ENCODE results near the gene FBLN2. TPM values are rescaled to one million over a fixed set of nuclear protein-coding genes. Genes with fewer than 3 reads are reported as not detected.

Gene FBLN2
- total and polyA plus RNA-seq, 10 of the 15 experiments (the other 5 are each of a cell fraction or from before 2014, with no cell fraction given), result 0.03 to 0.41 (median 0.12) TPM; not detected in 2

DNA sequence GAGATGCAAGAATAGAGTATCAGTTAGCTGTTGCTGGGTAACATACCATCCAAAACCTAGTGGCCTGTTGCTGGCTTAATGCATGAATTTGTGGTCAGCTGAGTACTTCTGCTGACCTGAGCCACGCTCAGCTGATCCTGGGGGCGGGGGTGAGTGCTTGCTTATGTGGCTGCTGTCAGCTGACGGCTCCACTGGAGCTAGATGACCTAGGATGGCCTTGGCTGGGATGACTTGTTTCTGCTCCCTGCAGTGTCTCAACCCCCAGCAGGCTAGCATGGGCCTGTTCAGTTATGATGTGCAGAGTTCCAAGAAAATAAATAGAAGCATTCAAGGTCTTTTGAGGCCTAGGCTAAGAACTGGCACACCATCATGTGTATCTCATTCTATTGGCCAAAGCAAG, 63.9 kb downstream of the FBLN2 start:
- Histone ChIP-seq H3K27ac (ENCODE audit: control insufficient read depth, insufficient read depth) (no peak overlapping the region), H4K20me1 (ENCODE audit: control insufficient read depth, insufficient read depth) (no peaks in the 10 kb centered on the region), H3K9ac (ENCODE audit: control insufficient read depth, insufficient read depth, low read length) (no peak overlapping the region), H3K36me3 (ENCODE audit: control insufficient read depth in 2 of 2, insufficient read depth in 2 of 2, low read length in 1 of 2) (no peaks in the 10 kb centered on the region), H3K4me3 (no peak overlapping the region), H3K79me2 (ENCODE audit: control insufficient read depth, insufficient read depth, low read length) (no peaks in the 10 kb centered on the region), H3K4me1 (ENCODE audit: control insufficient read depth, insufficient read depth, low read length) (no peaks in the 10 kb centered on the region), H3K27me3 (replicated peaks in 1 of 2; ENCODE audit: control insufficient read depth in 2 of 2, insufficient read depth in 2 of 2, low read length in 1 of 2) (peaks cover 0 to under 1% of the 10 kb centered on the region in 2 experiments; a peak in 1 of 4 replicates), H3K9me3 (replicated peaks; ENCODE audit: control insufficient read depth, insufficient read depth, low read length) (no peaks in the 10 kb centered on the region), H3K4me2 (ENCODE audit: control insufficient read depth, insufficient read depth) (no peak overlapping the region), H2AFZ (ENCODE audit: control insufficient read depth, low read depth, low read length) (no peak overlapping the region)
- intact Hi-C loops (cut with micrococcal nuclease; ENCODE audit: unreplicated experiment), result no loop called here
- CTCF ChIA-PET, result interaction anchor here (1.3 kb wide), 1 partner anchor 117 kb away, joined by 4 read pairs; no protein-coding TSS in a partner anchor
- DNase-seq (ENCODE audit: low read depth, low spot score), result no peak
- POLR2A ChIA-PET, result no interaction called here
- FAIRE-seq, result no peak
- RAD21 ChIA-PET (ENCODE audit: unreplicated experiment), result no interaction called here
- no TSS peak for BruUV-seq (replicated peaks)
- WGBS (ENCODE audit: insufficient coverage, insufficient replicate concordance, low lambda C conversion rate, missing lambda C conversion rate), result 6% methylated on average over 3 of the region's 3 CpGs
- in situ Hi-C loops (cut with MboI), result no loop called here
- SMC1A ChIA-PET (ENCODE audit: uncharacterized antibody, unreplicated experiment), result no interaction called here
- ATAC-seq, result no peak
- TF ChIP-seq CBX3 (IDR thresholded peaks at IDR 0.05; ENCODE audit: borderline replicate concordance, low read depth) (no peak), IKZF2 (IDR thresholded peaks at IDR 0.05) (no peak), CBX5 (IDR thresholded peaks at IDR 0.05; ENCODE audit: low read depth) (no peak), JUND (IDR thresholded peaks at IDR 0.05; ENCODE audit: low read depth, low read length) (no peak), EZH2 (IDR thresholded peaks at IDR 0.05; ENCODE audit: borderline replicate concordance, control insufficient read depth, low read depth, low read length) (no peak), ASH2L (IDR thresholded peaks at IDR 0.05; ENCODE audit: borderline replicate concordance, low read depth) (no peak), HDAC6 (IDR thresholded peaks at IDR 0.05; ENCODE audit: unreplicated experiment) (no peak), MTA2 (IDR thresholded peaks at IDR 0.05; ENCODE audit: low read depth) (no peak), CEBPB (IDR thresholded peaks at IDR 0.05; ENCODE audit: borderline replicate concordance in 1 of 2, low read depth in 2 of 2, low read length in 2 of 2) (no peak), ZNF384 (IDR thresholded peaks at IDR 0.05; ENCODE audit: borderline replicate concordance, low read depth, low read length) (no peak), CBFB (IDR thresholded peaks at IDR 0.05; ENCODE audit: low read depth) (no peak), KDM1A (IDR thresholded peaks at IDR 0.05; ENCODE audit: borderline replicate concordance) (no peak), GABPA (IDR thresholded peaks at IDR 0.05; ENCODE audit: low read depth) (no peak), RB1 (IDR thresholded peaks at IDR 0.05; ENCODE audit: borderline replicate concordance) (no peak), SIX5 (IDR thresholded peaks at IDR 0.05; ENCODE audit: low read depth, low read length, severe bottlenecking) (no peak), BMI1 (IDR thresholded peaks at IDR 0.05; ENCODE audit: borderline replicate concordance) (no peak)
- TF ChIP-seq, protein P1, sequence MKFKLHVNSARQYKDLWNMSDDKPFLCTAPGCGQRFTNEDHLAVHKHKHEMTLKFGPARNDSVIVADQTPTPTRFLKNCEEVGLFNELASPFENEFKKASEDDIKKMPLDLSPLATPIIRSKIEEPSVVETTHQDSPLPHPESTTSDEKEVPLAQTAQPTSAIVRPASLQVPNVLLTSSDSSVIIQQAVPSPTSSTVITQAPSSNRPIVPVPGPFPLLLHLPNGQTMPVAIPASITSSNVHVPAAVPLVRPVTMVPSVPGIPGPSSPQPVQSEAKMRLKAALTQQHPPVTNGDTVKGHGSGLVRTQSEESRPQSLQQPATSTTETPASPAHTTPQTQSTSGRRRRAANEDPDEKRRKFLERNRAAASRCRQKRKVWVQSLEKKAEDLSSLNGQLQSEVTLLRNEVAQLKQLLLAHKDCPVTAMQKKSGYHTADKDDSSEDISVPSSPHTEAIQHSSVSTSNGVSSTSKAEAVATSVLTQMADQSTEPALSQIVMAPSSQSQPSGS (IDR thresholded peaks at IDR 0.05; ENCODE audit: low read length), result no peak
- TF ChIP-seq, protein P2, sequence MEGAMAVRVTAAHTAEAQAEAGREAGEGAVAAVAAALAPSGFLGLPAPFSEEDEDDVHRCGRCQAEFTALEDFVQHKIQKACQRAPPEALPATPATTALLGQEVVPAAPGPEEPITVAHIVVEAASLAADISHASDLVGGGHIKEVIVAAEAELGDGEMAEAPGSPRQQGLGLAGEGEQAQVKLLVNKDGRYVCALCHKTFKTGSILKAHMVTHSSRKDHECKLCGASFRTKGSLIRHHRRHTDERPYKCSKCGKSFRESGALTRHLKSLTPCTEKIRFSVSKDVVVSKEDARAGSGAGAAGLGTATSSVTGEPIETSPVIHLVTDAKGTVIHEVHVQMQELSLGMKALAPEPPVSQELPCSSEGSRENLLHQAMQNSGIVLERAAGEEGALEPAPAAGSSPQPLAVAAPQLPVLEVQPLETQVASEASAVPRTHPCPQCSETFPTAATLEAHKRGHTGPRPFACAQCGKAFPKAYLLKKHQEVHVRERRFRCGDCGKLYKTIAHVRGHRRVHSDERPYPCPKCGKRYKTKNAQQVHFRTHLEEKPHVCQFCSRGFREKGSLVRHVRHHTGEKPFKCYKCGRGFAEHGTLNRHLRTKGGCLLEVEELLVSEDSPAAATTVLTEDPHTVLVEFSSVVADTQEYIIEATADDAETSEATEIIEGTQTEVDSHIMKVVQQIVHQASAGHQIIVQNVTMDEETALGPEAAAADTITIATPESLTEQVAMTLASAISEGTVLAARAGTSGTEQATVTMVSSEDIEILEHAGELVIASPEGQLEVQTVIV (IDR thresholded peaks at IDR 0.05; ENCODE audit: borderline replicate concordance, partially characterized antibody), result no peak
- TF ChIP-seq, protein P3, sequence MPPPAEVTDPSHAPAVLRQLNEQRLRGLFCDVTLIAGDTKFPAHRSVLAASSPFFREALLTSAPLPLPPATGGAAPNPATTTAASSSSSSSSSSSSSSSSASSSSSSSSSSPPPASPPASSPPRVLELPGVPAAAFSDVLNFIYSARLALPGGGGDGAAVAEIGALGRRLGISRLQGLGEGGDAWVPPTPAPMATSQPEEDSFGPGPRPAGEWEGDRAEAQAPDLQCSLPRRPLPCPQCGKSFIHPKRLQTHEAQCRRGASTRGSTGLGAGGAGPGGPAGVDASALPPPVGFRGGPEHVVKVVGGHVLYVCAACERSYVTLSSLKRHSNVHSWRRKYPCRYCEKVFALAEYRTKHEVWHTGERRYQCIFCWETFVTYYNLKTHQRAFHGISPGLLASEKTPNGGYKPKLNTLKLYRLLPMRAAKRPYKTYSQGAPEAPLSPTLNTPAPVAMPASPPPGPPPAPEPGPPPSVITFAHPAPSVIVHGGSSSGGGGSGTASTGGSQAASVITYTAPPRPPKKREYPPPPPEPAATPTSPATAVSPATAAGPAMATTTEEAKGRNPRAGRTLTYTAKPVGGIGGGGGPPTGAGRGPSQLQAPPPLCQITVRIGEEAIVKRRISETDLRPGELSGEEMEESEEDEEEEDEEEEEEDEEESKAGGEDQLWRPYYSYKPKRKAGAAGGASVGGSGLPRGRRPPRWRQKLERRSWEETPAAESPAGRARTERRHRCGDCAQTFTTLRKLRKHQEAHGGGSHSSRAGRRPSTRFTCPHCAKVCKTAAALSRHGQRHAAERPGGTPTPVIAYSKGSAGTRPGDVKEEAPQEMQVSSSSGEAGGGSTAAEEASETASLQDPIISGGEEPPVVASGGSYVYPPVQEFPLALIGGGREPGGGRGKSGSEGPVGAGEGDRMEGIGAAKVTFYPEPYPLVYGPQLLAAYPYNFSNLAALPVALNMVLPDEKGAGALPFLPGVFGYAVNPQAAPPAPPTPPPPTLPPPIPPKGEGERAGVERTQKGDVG (CRISPR knock-in tag; IDR thresholded peaks at IDR 0.05), result no peak

All from GM12878 (cell line).